Mammary epithelial cell (primary cell): ENCODE data around the gene DDI1.

Experiments used
- EZH2 ChIP-seq: IDR thresholded peaks from 2 replicates; pipeline ENCODE4 v1.6.1; 2012; ENCODE audit warnings: low read length, inconsistent platforms, borderline replicate concordance
- TF ChIP-seq, protein P1 (sequence below), 2 donors: IDR thresholded peaks in 1 of 2; conservative IDR thresholded peaks in 1 of 2; 2 replicates each; pipeline ENCODE4 v1.5.1; 2011 to 2012; ENCODE audit warnings: inconsistent platforms in 2 of 2, low read length in 2 of 2, mild to moderate bottlenecking in 2 of 2, control low read depth in 1 of 2, low read depth in 1 of 2; ENCODE audit not compliant: insufficient read depth in 1 of 2; ENCODE audit errors: extremely low read depth in 1 of 2

DNA sequence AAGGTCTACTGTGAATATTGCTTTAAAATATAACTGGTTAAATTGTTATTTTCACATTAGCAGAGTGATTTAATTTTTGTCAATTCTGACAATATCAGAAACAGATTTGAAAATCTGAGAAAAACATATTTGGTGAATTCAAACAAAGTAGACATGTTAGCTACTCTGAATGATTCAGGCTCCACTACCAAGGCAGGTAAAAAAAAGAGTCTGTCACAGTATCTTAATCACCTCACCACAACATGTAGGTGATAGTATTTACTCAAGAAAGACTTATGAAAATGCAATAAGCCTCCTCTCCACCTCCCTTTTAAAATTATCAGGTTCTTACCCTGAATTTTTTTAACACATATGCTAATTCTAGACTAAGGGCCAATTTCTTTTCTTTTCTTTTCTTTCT is 42.6 kb downstream of the DDI1 start:
- TF ChIP-seq, protein P1, sequence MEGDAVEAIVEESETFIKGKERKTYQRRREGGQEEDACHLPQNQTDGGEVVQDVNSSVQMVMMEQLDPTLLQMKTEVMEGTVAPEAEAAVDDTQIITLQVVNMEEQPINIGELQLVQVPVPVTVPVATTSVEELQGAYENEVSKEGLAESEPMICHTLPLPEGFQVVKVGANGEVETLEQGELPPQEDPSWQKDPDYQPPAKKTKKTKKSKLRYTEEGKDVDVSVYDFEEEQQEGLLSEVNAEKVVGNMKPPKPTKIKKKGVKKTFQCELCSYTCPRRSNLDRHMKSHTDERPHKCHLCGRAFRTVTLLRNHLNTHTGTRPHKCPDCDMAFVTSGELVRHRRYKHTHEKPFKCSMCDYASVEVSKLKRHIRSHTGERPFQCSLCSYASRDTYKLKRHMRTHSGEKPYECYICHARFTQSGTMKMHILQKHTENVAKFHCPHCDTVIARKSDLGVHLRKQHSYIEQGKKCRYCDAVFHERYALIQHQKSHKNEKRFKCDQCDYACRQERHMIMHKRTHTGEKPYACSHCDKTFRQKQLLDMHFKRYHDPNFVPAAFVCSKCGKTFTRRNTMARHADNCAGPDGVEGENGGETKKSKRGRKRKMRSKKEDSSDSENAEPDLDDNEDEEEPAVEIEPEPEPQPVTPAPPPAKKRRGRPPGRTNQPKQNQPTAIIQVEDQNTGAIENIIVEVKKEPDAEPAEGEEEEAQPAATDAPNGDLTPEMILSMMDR (conservative IDR thresholded peaks at IDR 0.05 in 1 of 2, IDR thresholded peaks at IDR 0.05 in 1 of 2; ENCODE audit: extremely low read depth in 1 of 2, insufficient read depth in 1 of 2, low read depth in 1 of 2, low read length in 2 of 2), result no peak
- no peak for TF ChIP-seq EZH2
